ENCODE measurements around the gene FUT9. TPM values are rescaled to one million over a fixed set of nuclear protein-coding genes. Genes with fewer than 3 reads are reported as not detected.

The FUT9 gene
- total and polyA plus RNA-seq, 2 experiments from 2014 or later = 2.1 to 6.8 TPM

- no peak for DNase-seq (ENCODE audit: low spot score)
- no peaks in the 10 kb centered on the region for H4K20me1 ChIP-seq (replicated peaks; ENCODE audit: insufficient read depth)
- Mint-ChIP-seq H3K27ac (no peak overlapping the region), H3K9me3 (peaks cover 10% of the 10 kb centered on the region; the same call in 1 of the 3 replicates), H3K36me3 (ENCODE audit: low read depth) (peaks cover 16% of the 10 kb centered on the region), H3K4me3 (no peak overlapping the region), H3K27me3 (ENCODE audit: insufficient read depth, low read depth, poor library complexity) (no peaks in the 10 kb centered on the region), H3K4me1 (peaks cover 19% of the 10 kb centered on the region)
- H3K27ac ChIP-seq (ENCODE audit: low read depth) = no peak overlapping the region
- no peaks in the 10 kb centered on the region for H3K9me2 ChIP-seq (ENCODE audit: insufficient read depth)
- TF ChIP-seq CTCF (conservative IDR thresholded peaks at IDR 0.05; ENCODE audit: low read depth in 2 of 2) = no peak
- TF ChIP-seq STAT1 (IDR thresholded peaks at IDR 0.05; ENCODE audit: unreplicated experiment) = no peak
- TF ChIP-seq, protein P1, sequence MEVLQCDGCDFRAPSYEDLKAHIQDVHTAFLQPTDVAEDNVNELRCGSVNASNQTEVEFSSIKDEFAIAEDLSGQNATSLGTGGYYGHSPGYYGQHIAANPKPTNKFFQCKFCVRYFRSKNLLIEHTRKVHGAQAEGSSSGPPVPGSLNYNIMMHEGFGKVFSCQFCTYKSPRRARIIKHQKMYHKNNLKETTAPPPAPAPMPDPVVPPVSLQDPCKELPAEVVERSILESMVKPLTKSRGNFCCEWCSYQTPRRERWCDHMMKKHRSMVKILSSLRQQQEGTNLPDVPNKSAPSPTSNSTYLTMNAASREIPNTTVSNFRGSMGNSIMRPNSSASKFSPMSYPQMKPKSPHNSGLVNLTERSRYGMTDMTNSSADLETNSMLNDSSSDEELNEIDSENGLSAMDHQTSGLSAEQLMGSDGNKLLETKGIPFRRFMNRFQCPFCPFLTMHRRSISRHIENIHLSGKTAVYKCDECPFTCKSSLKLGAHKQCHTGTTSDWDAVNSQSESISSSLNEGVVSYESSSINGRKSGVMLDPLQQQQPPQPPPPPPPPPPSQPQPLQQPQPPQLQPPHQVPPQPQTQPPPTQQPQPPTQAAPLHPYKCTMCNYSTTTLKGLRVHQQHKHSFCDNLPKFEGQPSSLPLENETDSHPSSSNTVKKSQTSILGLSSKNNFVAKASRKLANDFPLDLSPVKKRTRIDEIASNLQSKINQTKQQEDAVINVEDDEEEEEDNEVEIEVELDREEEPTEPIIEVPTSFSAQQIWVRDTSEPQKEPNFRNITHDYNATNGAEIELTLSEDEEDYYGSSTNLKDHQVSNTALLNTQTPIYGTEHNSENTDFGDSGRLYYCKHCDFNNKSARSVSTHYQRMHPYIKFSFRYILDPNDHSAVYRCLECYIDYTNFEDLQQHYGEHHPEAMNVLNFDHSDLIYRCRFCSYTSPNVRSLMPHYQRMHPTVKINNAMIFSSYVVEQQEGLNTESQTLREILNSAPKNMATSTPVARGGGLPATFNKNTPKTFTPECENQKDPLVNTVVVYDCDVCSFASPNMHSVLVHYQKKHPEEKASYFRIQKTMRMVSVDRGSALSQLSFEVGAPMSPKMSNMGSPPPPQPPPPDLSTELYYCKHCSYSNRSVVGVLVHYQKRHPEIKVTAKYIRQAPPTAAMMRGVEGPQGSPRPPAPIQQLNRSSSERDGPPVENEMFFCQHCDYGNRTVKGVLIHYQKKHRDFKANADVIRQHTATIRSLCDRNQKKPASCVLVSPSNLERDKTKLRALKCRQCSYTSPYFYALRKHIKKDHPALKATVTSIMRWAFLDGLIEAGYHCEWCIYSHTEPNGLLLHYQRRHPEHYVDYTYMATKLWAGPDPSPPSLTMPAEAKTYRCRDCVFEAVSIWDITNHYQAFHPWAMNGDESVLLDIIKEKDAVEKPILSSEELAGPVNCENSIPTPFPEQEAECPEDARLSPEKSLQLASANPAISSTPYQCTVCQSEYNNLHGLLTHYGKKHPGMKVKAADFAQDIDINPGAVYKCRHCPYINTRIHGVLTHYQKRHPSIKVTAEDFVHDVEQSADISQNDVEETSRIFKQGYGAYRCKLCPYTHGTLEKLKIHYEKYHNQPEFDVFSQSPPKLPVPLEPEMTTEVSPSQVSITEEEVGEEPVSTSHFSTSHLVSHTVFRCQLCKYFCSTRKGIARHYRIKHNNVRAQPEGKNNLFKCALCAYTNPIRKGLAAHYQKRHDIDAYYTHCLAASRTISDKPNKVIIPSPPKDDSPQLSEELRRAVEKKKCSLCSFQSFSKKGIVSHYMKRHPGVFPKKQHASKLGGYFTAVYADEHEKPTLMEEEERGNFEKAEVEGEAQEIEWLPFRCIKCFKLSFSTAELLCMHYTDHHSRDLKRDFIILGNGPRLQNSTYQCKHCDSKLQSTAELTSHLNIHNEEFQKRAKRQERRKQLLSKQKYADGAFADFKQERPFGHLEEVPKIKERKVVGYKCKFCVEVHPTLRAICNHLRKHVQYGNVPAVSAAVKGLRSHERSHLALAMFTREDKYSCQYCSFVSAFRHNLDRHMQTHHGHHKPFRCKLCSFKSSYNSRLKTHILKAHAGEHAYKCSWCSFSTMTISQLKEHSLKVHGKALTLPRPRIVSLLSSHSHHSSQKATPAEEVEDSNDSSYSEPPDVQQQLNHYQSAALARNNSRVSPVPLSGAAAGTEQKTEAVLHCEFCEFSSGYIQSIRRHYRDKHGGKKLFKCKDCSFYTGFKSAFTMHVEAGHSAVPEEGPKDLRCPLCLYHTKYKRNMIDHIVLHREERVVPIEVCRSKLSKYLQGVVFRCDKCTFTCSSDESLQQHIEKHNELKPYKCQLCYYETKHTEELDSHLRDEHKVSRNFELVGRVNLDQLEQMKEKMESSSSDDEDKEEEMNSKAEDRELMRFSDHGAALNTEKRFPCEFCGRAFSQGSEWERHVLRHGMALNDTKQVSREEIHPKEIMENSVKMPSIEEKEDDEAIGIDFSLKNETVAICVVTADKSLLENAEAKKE (CRISPR knock-in tag; IDR thresholded peaks at IDR 0.05) = no peak
- no peak for TF ChIP-seq EZH2 (IDR thresholded peaks at IDR 0.05; ENCODE audit: low read depth, unreplicated experiment)
- no peak for TF ChIP-seq JUNB (IDR thresholded peaks at IDR 0.05; ENCODE audit: unreplicated experiment)
- no peak for TF ChIP-seq CREB1 (CRISPR knock-in tag; IDR thresholded peaks at IDR 0.05; ENCODE audit: low read depth)
- TF ChIP-seq, protein P2, sequence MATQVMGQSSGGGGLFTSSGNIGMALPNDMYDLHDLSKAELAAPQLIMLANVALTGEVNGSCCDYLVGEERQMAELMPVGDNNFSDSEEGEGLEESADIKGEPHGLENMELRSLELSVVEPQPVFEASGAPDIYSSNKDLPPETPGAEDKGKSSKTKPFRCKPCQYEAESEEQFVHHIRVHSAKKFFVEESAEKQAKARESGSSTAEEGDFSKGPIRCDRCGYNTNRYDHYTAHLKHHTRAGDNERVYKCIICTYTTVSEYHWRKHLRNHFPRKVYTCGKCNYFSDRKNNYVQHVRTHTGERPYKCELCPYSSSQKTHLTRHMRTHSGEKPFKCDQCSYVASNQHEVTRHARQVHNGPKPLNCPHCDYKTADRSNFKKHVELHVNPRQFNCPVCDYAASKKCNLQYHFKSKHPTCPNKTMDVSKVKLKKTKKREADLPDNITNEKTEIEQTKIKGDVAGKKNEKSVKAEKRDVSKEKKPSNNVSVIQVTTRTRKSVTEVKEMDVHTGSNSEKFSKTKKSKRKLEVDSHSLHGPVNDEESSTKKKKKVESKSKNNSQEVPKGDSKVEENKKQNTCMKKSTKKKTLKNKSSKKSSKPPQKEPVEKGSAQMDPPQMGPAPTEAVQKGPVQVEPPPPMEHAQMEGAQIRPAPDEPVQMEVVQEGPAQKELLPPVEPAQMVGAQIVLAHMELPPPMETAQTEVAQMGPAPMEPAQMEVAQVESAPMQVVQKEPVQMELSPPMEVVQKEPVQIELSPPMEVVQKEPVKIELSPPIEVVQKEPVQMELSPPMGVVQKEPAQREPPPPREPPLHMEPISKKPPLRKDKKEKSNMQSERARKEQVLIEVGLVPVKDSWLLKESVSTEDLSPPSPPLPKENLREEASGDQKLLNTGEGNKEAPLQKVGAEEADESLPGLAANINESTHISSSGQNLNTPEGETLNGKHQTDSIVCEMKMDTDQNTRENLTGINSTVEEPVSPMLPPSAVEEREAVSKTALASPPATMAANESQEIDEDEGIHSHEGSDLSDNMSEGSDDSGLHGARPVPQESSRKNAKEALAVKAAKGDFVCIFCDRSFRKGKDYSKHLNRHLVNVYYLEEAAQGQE (IDR thresholded peaks at IDR 0.05; ENCODE audit: unreplicated experiment) = no peak
- no peak for TF ChIP-seq NANOG (IDR thresholded peaks at IDR 0.05; ENCODE audit: borderline replicate concordance)
- TF ChIP-seq ZNF331 (CRISPR knock-in tag; IDR thresholded peaks at IDR 0.05; ENCODE audit: low read depth) = no peak
- TF ChIP-seq EZH2phosphoT487 (IDR thresholded peaks at IDR 0.05; ENCODE audit: unreplicated experiment) = no peak
- TF ChIP-seq, protein P3, sequence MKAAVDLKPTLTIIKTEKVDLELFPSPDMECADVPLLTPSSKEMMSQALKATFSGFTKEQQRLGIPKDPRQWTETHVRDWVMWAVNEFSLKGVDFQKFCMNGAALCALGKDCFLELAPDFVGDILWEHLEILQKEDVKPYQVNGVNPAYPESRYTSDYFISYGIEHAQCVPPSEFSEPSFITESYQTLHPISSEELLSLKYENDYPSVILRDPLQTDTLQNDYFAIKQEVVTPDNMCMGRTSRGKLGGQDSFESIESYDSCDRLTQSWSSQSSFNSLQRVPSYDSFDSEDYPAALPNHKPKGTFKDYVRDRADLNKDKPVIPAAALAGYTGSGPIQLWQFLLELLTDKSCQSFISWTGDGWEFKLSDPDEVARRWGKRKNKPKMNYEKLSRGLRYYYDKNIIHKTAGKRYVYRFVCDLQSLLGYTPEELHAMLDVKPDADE (IDR thresholded peaks at IDR 0.05) = no peak
- no peak for TF ChIP-seq POLR2AphosphoS5 (IDR thresholded peaks at IDR 0.05; ENCODE audit: low read depth)
- TF ChIP-seq ZNF114 (CRISPR knock-in tag; IDR thresholded peaks at IDR 0.05) = no peak
- no peak overlapping the region for H3K4me3 ChIP-seq
- no peak for ATAC-seq
- no peaks in the 10 kb centered on the region for H3K36me3 ChIP-seq (ENCODE audit: insufficient read depth)
- no peaks in the 10 kb centered on the region for H3K79me2 ChIP-seq (replicated peaks; ENCODE audit: insufficient read depth)
- H3K4me2 ChIP-seq = no peak overlapping the region
- H2AFZ ChIP-seq = no peak overlapping the region
- H3K4me1 ChIP-seq (ENCODE audit: insufficient read depth) = no peaks in the 10 kb centered on the region; the same call in 1 of the 2 replicates
- H3K27me3 ChIP-seq (ENCODE audit: insufficient read depth) = no peaks in the 10 kb centered on the region
- no peaks in the 10 kb centered on the region for H3F3A ChIP-seq (replicated peaks; ENCODE audit: low read depth)
These were observed 135.9 kb downstream of the FUT9 start for GRCh38 chr6:96151707-96152106.

All from GM23338 (cell line).